GM19395 (cell line): ENCODE data around the gene HOXD4.

ENCODE experiments used
- ATAC-seq: cut with Tn5 transposase; IDR thresholded peaks from one replicate; pipeline ENCODE4 v1.9.1; 2021; ENCODE audit warnings: mild to moderate bottlenecking, moderate library complexity; ENCODE audit not compliant: unreplicated experiment

Gene HOXD4

DNA sequence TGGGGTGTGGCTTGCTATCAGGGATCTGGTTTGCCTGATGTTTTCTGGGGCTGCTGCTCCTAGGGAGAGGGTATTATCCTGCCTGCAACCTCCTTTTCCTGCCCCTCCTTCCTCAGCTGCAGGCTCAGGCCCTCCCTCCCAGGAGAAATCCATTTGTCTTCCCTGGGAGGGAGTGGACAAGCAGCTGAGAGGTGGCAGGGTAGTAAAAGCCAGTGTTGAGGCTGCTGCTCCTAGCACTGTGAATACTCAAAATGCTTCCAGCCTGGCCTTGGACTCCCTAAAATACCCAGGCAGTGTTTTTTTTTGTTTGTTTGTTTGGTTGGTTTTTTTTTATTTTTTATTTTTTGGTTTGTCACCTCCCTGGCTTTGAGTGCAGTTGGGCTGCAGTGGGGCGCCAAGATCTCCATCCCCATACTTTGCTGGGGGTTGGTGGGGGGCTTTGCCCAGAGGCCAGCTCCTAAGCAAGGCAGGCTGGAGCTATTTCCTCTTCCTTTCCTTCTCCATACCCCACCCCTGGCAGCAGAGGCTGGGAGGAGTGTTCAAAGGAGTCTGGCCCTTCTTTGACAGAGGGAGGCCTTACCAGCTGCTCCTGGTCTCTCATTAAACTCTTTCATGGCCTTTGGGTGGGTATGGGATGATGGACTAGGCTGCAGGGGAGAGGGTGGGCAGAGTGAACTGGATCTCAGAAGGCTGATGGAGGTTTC, 19.4 kb downstream of the HOXD4 start:
- no peak for ATAC-seq

DNA sequence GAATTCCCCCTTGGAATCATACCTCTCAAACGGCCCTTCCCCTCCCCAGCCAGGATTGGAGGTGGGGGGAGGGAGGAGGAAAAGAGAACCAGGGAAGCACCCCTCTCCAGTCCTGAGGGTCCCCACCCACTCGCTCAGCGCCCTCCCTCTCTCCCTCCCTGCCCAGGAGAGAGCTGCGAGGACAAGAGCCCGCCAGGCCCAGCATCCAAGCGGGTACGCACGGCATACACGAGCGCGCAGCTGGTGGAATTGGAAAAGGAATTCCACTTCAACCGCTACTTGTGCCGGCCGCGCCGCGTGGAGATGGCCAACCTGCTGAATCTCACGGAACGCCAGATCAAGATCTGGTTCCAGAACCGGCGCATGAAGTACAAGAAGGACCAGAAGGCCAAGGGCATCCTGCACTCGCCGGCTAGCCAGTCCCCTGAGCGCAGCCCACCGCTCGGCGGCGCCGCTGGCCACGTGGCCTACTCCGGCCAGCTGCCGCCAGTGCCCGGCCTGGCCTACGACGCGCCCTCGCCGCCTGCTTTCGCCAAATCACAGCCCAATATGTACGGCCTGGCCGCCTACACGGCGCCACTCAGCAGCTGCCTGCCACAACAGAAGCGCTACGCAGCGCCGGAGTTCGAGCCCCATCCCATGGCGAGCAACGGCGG, 20.1 kb downstream of the HOXD4 start:
- ATAC-seq: no peak

DNA sequence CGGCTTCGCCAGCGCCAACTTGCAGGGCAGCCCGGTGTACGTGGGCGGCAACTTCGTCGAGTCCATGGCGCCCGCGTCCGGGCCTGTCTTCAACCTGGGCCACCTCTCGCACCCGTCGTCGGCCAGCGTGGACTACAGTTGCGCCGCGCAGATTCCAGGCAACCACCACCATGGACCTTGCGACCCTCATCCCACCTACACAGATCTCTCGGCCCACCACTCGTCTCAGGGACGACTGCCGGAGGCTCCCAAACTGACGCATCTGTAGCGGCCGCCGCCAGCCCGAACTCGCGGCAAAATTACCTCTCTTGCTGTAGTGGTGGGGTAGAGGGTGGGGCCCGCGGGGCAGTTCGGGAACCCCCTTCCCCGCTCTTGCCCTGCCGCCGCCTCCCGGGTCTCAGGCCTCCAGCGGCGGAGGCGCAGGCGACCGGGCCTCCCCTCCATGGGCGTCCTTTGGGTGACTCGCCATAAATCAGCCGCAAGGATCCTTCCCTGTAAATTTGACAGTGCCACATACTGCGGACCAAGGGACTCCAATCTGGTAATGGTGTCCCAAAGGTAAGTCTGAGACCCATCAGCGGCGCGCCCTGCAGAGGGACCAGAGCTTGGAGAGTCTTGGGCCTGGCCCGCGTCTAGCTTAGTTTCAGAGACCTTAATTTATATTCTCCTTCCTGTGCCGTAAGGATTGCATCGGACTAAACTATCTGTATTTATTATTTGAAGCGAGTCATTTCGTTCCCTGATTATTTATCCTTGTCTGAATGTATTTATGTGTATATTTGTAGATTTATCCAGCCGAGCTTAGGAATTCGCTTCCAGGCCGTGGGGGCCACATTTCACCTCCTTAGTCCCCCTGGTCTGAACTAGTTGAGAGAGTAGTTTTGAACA, 20.9 kb downstream of the HOXD4 start:
- no peak for ATAC-seq

DNA sequence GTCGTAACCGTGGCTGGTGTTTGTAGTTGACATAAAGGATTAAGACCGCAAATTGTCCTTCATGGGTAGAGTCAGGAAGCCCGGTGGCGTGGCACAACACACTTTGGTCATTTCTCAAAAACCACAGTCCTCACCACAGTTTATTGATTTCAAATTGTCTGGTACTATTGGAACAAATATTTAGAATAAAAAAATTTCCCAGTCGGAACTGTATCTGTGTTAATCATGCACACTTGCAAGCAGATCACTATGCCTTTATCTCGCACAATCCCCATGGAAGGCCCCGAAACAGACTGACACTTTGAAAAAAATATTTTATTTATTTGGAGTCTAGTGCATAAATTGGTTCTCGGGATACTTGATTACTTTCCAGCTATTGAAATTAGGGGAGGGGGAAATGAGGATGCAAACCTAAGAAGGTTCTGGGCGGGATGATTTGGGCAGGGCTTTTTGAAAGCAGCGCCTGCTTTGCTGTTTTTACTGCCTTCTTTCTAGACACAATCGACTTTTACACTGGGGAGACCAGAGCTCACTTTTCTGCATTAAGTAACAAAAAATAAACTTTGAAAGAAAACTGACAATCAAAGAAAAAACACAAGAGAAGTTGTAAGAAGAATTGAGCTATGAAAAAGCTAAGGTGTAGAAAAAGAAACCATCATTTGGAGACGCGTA, 21.7 kb downstream of the HOXD4 start:
- no peak for ATAC-seq

DNA sequence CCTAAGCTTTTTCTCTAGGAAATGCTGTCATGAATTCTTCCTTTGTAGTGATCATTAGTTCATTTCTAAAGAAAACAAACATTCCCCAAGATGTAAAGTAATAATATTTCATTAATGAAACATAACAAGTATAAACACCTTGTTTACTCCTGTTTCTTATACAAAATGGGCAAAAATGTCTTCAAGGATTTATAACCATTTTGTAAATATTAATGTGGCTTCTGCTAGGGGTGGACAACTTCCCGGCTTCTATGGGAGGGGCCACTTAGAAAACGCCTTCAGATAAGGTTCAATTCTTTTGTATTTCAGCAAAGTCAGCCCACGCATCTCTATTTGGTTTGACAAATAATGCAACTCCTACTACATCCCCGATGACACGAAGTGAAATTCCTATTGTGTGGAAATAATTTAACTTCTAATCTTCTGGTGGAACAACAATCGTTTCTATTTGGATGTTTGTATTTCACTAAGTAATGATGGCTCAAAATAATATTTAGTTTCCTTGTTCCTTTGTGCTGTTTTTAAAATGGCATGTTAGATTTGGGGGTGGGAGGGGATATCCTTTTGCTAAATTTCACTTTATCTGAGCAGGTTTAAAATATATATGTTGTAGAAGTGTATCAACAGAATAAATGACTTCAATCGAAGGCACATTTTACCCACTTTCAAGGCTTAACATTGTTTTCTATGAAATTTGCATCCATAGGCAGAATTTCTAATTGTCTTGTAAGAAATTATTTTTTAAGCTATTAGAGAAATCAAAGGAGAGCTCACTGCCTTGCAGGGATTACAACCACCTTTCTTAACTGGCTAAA, 22.4 kb downstream of the HOXD4 start:
- ATAC-seq: no peak

DNA sequence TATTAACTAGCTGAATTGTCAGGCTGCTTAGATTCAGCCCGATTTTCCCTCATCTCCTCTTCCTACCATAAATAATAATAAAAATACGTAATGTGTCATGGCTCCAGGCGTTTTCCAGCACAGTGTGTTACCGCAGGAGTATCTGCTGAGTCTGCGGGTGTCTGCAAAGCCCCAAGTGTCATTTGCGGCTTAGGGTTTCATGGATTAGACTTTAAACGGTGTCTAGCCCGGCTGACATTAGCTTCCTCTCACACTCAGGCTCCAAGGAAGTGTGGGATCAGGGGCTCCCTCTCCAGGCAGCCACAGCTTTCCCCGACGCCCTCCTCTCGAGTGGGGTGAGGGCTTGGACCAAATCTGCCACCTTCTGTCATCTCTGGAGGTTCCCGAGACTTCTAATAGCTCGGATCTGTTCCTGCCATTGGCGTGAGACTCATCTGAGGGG, 23.1 kb downstream of the HOXD4 start:
- no peak for ATAC-seq

DNA sequence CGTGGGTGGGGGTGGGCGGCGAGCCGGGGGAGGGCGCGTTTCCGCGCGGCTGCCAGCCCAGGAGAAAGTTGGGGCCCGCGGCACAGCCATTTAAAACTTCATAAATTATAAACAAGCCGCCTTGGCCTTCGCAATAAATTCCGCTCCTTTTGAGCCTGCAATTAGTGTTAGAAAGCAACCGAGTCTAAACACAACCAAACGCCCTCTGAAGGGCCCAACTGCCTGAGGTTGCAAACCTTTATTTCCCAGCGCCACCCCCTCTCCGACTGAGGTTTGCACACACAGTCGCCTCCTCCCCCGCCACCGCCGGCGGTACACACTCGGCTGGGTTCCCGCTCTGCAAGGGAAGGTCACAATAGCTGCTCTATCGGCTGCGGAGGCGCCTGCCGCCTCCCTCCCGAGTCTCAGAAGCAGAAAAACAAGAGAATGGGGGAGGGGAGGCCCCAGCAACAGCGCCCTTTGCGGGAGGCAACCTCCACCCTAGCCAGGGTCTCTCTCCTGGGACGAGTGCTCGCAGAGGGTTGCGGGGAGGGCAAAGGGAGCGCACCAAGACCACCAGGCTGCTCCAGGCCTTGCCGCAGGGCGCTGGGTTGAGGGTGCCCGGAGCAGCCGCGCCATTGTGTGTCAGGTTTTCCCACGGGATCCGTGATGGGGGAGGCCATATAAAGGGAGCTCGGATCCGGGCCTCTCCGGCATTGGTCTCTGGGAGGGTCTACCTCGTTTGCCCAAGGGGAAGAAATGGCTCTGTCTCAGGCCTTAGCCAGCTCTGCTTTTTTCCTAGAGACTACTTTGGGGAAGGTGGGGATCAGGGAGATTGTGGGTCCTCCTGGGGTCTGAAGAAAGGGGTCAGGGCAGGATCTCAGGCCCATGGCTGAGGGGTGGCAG, 23.7 kb downstream of the HOXD4 start:
- ATAC-seq: no peak

DNA sequence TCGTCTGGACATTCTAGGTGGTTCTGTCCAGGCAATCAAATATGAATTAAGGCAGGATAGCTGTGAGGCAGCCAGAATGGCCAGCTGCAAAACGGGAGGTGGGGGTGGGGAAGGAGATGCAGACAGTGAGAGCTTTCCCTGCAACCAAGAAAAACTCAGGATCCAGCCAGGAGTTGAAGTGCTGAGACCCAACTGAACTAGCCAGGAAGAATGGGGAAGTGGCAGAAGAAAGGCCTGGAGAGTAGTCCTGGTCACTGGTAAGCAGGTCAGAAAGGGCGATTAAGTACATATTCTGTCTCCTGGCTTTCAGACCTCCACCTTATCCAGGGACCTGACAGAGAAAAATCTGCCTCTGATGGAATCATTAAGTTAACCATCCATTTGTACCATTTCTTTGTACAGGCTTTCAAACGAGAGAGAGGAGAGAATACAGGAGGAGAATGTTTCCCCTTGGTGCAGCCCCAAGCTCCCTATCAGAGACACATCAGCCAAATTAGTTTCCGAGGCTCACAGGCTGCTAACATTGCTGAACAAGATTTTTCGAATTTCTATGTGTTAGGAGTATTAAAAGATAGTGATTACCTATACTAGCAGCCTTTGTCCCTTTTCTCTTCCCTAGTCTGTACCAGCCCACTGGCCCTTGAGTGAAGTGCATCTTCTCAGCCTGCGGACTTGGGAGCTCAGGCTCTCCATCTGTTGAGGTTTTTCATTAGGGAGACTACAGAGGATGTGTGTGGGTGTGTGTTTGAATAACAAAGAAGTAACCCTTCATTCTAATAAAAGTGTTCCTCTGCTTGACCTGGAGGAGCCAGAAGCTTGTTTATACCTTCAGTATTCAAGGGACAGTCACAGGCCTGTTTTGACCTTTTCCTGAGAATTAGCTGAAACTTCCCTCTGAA, 24.6 kb downstream of the HOXD4 start:
- ATAC-seq: no peak

DNA sequence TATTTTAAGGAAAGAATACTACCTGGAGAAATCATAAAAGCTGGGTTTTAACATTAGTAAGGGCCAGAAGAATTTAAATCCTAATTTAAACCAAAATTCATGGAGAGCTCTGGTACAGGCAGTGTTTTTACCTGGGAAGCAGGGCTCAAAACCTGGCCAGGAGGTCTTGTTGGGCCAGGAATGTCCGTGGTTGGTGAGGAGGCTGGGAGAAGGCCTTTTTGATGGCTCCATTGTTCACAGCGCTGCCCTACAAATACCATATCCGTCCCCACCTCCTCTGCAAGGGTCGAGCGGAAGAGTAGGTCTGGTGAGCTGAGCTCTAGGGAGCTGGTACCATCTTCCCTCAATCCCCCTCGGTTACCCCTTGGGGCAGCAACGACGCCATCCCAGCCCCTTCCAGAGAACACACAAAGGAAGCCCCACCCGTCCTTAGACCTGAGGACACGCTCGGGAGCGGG, 26.3 kb downstream of the HOXD4 start:
- no peak for ATAC-seq

DNA sequence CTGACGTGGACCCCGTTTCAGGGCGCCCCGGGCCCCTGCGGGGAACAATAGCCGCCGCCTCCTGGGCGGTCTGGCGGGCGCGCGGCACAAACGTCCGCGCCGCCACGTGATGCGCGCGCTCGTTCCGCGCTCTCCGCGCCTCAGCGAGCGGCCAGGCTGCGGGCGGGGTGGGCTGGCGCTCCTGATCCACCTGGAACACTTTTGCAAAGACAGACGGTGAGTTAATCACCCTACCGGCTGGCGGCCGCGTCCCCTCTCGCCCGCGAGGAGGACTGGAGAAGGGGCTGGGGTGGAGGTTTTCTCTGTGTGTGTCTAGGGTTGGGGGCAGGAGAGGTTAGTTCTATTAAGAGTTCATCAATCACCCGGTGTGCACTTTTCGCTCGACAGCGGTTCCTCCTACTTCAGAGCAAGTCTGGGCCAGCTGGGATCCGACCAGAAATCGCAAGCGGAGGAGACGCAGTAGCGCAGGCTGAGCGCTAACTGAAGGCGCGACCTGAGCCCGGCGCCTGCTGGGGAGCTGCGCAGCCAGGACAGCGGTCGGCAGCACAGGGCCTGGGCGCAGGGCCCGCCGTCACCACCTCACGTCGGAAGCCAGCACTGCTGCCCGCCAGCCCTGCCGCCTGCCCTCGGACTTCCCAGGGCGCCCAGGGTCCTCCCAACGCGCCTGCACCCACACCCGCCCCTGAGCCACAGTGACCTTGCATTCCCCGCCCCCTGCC, 26.8 kb downstream of the HOXD4 start:
- ATAC-seq: no peak

DNA sequence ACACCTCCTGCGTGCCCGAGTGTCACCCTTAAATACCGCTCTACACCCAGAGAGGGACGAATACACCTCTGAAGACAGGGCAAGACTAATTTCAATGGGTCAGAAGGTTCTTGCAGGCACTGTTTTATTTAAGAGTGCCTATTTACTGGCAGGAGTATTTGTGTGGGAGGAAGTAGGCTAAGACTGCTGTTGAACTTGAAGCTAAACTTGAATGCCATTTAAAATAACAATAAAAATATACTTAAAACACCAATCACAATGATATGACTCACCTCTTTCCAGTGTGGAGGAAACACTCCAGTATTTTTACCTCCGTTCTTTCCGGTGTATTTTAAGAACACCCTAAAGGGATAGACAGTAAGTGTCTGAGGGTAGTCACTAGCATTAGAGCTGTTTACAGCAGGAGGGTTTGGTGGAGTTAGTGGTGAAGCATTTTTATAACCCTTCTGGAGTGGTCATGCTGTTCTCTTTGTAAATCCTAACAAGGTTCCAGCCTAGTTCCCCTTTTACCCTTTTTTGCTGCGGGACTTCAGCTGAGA, 27.5 kb downstream of the HOXD4 start:
- ATAC-seq: no peak

DNA sequence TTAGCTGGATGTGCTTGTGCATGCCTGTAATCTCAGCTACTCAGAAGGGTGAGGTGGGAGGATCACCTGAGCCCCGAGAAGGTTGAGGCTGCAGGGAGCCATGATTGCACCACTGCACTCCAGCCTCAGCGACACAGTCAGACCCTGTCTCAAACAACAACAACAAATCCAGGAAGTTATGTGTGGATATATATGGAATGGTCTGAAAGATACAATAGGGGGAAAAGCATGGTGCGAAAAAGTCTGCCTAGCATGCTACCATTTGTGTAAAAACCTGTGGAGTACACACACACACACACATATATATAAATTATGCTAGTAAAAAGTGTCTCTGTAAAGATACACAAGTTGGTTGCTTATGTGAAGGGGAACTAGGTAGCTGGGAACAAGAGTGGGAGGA, 30.2 kb downstream of the HOXD4 start:
- no peak for ATAC-seq

DNA sequence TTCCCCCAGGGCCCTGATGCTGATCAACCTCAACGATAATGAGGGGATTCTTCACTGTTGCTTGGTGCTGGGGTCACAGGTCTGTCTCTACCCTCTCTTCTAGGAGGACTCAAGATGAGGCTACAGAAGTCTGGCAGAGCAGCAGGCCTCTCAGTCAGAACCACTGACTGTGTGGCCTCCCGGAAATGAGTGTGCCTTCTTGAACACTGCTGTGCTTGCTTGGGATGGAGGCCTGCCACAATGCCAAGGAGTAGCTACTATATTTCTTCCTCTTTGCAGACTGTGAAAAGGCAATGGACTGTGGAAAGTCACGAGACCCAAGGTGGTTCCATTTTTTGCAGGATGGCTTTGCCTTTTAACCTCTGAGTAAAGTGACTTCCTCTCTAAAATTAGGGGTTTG, 31.3 kb downstream of the HOXD4 start:
- no peak for ATAC-seq

DNA sequence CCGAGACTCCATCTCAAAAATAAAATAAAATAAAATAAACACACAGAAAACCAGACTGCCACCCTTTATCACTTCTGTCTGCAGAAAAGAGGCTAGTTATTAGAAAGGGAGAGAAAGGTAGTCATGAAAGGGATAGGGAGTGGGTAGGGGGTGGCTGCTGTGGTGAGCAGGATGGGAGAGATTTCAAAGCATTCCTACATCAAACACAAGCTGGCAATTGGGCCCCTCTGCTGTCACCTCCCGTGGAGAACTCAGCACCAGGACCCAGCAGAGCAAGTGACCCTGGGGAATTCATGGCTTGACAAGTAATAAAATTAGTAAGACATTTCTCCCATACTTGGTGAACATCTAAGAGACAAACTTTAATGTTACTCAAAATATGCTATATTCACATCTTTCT, 33.4 kb downstream of the HOXD4 start:
- ATAC-seq: no peak

DNA sequence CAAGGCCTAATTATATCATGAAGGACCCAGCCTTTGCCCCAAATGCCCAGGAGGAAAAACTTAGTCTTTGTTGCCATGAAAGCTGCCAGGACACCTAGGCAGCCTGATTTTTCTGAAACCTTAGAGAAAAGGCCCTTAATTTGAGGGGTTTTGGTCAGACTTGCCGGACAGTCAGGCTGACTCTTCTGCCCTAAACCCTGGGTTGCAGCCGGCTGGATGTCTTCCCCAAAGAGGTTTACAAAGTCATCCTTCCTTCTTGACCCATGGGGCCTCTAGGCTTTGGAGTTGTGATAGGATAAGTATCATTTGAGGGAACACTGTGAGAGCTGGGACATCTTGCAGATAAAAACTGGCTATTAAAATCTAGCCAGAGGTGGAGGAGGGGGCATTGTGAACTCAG, 34.7 kb downstream of the HOXD4 start:
- no peak for ATAC-seq

DNA sequence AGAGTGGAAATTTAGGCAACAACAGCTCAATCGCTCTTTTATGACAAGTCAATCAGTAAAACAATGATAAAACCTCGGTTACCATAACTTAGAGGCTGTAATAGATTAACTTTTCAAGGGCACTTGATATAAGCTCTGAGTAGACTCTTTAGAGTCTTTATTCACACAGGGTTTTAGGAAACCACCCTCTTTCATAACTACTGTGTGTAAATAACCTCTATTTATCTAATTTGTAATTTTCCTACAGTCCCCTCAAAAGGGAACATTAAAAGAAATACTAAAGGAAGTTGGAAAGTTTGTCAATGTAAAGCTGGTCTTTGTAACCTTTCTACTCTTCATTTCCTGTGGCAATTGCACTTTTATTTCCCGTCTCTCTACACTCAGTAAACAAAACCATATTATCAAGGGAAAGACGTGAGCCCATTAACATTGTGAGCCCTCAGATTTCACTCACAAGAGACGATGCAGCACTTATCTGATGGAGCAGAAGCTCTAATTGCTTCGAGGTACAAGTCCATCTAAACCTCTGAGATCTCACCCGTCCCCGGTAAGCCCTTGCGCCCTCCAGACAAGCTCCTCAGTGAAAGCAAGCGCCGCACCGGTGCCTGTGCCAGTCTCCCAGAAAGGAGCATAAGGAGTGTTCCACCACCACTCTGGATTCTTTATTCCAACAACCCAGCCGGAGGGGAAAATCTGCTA, 36.0 kb downstream of the HOXD4 start:
- no peak for ATAC-seq
